Endodermal cell (in vitro differentiated cells): Measurements from ENCODE around the gene MMP10. TPM values are rescaled to one million over a fixed set of nuclear protein-coding genes. Genes with fewer than 3 reads are reported as not detected.

Experiments
- DNase-seq: peaks from one replicate; pipeline ENCODE4 v3.0.0-alpha.2; 2017
- H3K27ac ChIP-seq: 2 replicates; pipeline ENCODE4 v1.5.1; 2013; ENCODE audit warnings: mild to moderate bottlenecking, low read depth, low read length, moderate library complexity
- H3K27me3 ChIP-seq: 2 replicates; pipeline ENCODE4 v1.6.1; 2013; ENCODE audit warnings: mild to moderate bottlenecking, low read length, moderate library complexity; ENCODE audit not compliant: insufficient read depth, control insufficient read depth, poor library complexity, severe bottlenecking
- H3K36me3 ChIP-seq: 2 replicates; pipeline ENCODE4 v1.7.0; 2013; ENCODE audit warnings: mild to moderate bottlenecking, low read length, moderate library complexity; ENCODE audit not compliant: control insufficient read depth, insufficient read depth
- H3K4me1 ChIP-seq: one replicate; pipeline ENCODE4 v1.7.0; 2013; ENCODE audit warnings: low read length; ENCODE audit not compliant: control insufficient read depth, insufficient read depth
- H3K4me3 ChIP-seq: 2 replicates; pipeline ENCODE4 v1.5.1; 2013; ENCODE audit warnings: mild to moderate bottlenecking, low read length, moderate library complexity
- H3K9ac ChIP-seq: 2 replicates; pipeline ENCODE4 v1.6.1; 2013; ENCODE audit warnings: mild to moderate bottlenecking, low read length, moderate library complexity; ENCODE audit not compliant: poor library complexity, severe bottlenecking; ENCODE audit errors: extremely low read depth
- H3K9me3 ChIP-seq: 2 replicates; pipeline ENCODE4 v1.6.1; 2013; ENCODE audit warnings: mild to moderate bottlenecking, low read length, moderate library complexity; ENCODE audit not compliant: control insufficient read depth
- H3K27ac Mint-ChIP-seq: 2 replicates; pipeline ENCODE4 v1.8.0; 2020; ENCODE audit warnings: mixed read lengths
- H3K27me3 Mint-ChIP-seq: 2 replicates; pipeline ENCODE4 v1.8.0; 2021; ENCODE audit warnings: mild to moderate bottlenecking, mixed read lengths; ENCODE audit not compliant: insufficient read depth
- H3K36me3 Mint-ChIP-seq: 2 replicates; pipeline ENCODE4 v1.8.0; 2020; ENCODE audit warnings: low read depth, mixed read lengths
- H3K4me1 Mint-ChIP-seq: 2 replicates; pipeline ENCODE4 v1.8.0; 2020; ENCODE audit warnings: mixed read lengths
- H3K4me3 Mint-ChIP-seq: 2 replicates; pipeline ENCODE4 v1.8.0; 2020; ENCODE audit warnings: mild to moderate bottlenecking, moderate library complexity, mixed read lengths
- H3K9me3 Mint-ChIP-seq: 2 replicates; pipeline ENCODE4 v1.8.0; 2020; ENCODE audit warnings: mild to moderate bottlenecking, mixed read lengths
- total RNA-seq, 2 donors: library from RNA; stranded (reverse); fragmentation: NEBNext Ultra II Directional in 1 of 2; extraction: Animal tissue kit (Norgen Biotek cat#: 25700) in 1 of 2; gene quantifications; 2 replicates in 1 of 2; 3 replicates in 1 of 2; pipeline ENCODE4 v1.2.1, GENCODE V29; 2021
- TF ChIP-seq, protein P1 (sequence below): fragments of 200-600 bp; sonication (generic); conservative IDR thresholded peaks from 2 replicates; pipeline ENCODE4 v1.5.0; 2021; ENCODE audit warnings: antibody characterized with exemption, mild to moderate bottlenecking

The MMP10 gene
- total RNA-seq, 2 donors from 2014 or later: not detected

- no peaks in the 10 kb centered on the region for H3K36me3 Mint-ChIP-seq
- TF ChIP-seq, protein P1, sequence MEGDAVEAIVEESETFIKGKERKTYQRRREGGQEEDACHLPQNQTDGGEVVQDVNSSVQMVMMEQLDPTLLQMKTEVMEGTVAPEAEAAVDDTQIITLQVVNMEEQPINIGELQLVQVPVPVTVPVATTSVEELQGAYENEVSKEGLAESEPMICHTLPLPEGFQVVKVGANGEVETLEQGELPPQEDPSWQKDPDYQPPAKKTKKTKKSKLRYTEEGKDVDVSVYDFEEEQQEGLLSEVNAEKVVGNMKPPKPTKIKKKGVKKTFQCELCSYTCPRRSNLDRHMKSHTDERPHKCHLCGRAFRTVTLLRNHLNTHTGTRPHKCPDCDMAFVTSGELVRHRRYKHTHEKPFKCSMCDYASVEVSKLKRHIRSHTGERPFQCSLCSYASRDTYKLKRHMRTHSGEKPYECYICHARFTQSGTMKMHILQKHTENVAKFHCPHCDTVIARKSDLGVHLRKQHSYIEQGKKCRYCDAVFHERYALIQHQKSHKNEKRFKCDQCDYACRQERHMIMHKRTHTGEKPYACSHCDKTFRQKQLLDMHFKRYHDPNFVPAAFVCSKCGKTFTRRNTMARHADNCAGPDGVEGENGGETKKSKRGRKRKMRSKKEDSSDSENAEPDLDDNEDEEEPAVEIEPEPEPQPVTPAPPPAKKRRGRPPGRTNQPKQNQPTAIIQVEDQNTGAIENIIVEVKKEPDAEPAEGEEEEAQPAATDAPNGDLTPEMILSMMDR: no peak
- peaks cover 12% of the 10 kb centered on the region for H3K4me1 Mint-ChIP-seq
- Histone ChIP-seq H3K36me3 (no peaks in the 10 kb centered on the region), H3K4me1 (no peaks in the 10 kb centered on the region), H3K27ac (no peak overlapping the region), H3K27me3 (no peaks in the 10 kb centered on the region), H3K9ac (no peak overlapping the region), H3K9me3 (peaks cover 4% of the 10 kb centered on the region), H3K4me3 (no peak overlapping the region)
- DNase-seq: no peak
- H3K27ac Mint-ChIP-seq: no peak overlapping the region
- no peaks in the 10 kb centered on the region for H3K9me3 Mint-ChIP-seq
- H3K4me3 Mint-ChIP-seq: no peak overlapping the region
- no peaks in the 10 kb centered on the region for H3K27me3 Mint-ChIP-seq
These were observed 57.6 kb downstream of the MMP10 start for GRCh38 chr11:102722821-102723220.

Other genes with a start within 250 kb of the MMP10 start
- gene MMP7, start 249.9 kb downstream of the MMP10 start, total RNA-seq: not detected
- gene MMP20, start 155.3 kb downstream of the MMP10 start, total RNA-seq: not detected
- gene MMP27, start 74.9 kb downstream of the MMP10 start, total RNA-seq: not detected
- gene MMP8, start 55.7 kb downstream of the MMP10 start, total RNA-seq: not detected
- not detected for gene MMP1, start 17.5 kb upstream of the MMP10 start, total RNA-seq
- gene MMP3, start 63.0 kb upstream of the MMP10 start, total RNA-seq: not detected
- gene MMP12, start 94.4 kb upstream of the MMP10 start, total RNA-seq: not detected
- not detected for gene MMP13, start 175.1 kb upstream of the MMP10 start, total RNA-seq